Transverse colon (tissue), 4 donors: Measurements from ENCODE around the gene HNRNPA3. TPM values are rescaled to one million over a fixed set of nuclear protein-coding genes. Genes with fewer than 3 reads are reported as not detected.
A peak's percentile ranks its signal among the peaks of the same experiment; 100 is the strongest.

Experiments
- DNase-seq: peaks from one replicate; pipeline ENCODE4 v3.0.0-alpha.2; 2019
- H3K27ac ChIP-seq, 4 donors: fragments of 200-600 bp; sonication (generic); 2 replicates each; pipeline ENCODE4 v1.5.1; 2016 to 2018; ENCODE audit warnings: inconsistent platforms in 4 of 4
- H3K27me3 ChIP-seq: fragments of 200-600 bp; sonication (generic); 2 replicates; pipeline ENCODE4 v1.5.1; 2017; ENCODE audit warnings: inconsistent platforms
- H3K36me3 ChIP-seq, 4 donors: fragments of 200-600 bp; sonication (generic); 2 replicates each; pipeline ENCODE4 v1.5.1; 2017 to 2019; ENCODE audit warnings: inconsistent platforms in 4 of 4
- H3K4me1 ChIP-seq, 4 donors: fragments of 200-600 bp; sonication (generic); 2 replicates each; pipeline ENCODE4 v1.5.1; 2017 to 2020; ENCODE audit warnings: inconsistent platforms in 4 of 4
- H3K4me3 ChIP-seq, 4 donors: fragments of 200-600 bp; sonication (generic); 1 replicate in 1 of 4; 2 replicates in 3 of 4; pipeline versions ENCODE4 v1.5.1 to v1.6.1; 2017 to 2019; ENCODE audit warnings: inconsistent platforms in 4 of 4
- H3K9me3 ChIP-seq, 2 donors: fragments of 200-600 bp; sonication (generic); 2 replicates each; pipeline ENCODE4 v1.5.1; 2017 to 2019; ENCODE audit warnings: inconsistent platforms in 2 of 2
- CTCF ChIP-seq, 5 experiments: fragments of 200-600 bp in 3 of 5; fragments of 450-650 bp in 2 of 5; sonication (generic) in 3 of 5; IDR thresholded peaks; 1 replicate in 2 of 5; 2 replicates in 3 of 5; pipeline ENCODE4 v1.5.1; 2016 to 2017; ENCODE audit warnings: antibody characterized with exemption in 5 of 5, inconsistent platforms in 3 of 5, mild to moderate bottlenecking in 2 of 5, moderate library complexity in 1 of 5
- EP300 ChIP-seq: sonication (generic); formaldehyde crosslinking; IDR thresholded peaks from one replicate; pipeline ENCODE4 v1.6.1; 2017; ENCODE audit warnings: antibody characterized with exemption, low read depth
- POLR2A ChIP-seq: fragments of 450-650 bp; IDR thresholded peaks from one replicate; pipeline ENCODE4 v1.6.1; 2016; ENCODE audit warnings: antibody characterized with exemption, mild to moderate bottlenecking, moderate library complexity
- POLR2AphosphoS5 ChIP-seq, 3 donors: sonication (generic); formaldehyde crosslinking; IDR thresholded peaks; one replicate each; pipeline ENCODE4 v1.6.1; 2016; ENCODE audit warnings: antibody characterized with exemption in 3 of 3
- WGBS, 2 donors: methylation state at CpG; one replicate each; pipeline ENCODE4 v1.1.5; 2018; ENCODE audit warnings: low coverage in 1 of 2; 5-methylcytosine and 5-hydroxymethylcytosine counted together
- in situ Hi-C, 4 donors: fragments of 200-750 bp; cut with MboI; loops; one replicate each; pipeline versions ENCODE4 v1.15.0 to v1.15.1; 2017; ENCODE audit warnings: low sequenced_read_pairs in 3 of 4, low pct_ligation_motif_present in 1 of 4, low pct_unique_long_range_greater_than_20kb in 1 of 4
- intact Hi-C: fragments of 100-400 bp; cut with DNase I; formaldehyde crosslinking; loops from one replicate; pipeline ENCODE4 v1.15.1; 2023; ENCODE audit warnings: low total_unique reads
- total RNA-seq, 4 donors: library from RNA; depleted of rRNA; stranded (reverse); fragments of >200 nt; gene quantifications; one replicate each; pipeline ENCODE4 v1.1.0, GENCODE V29; 2016

The HNRNPA3 gene
- total RNA-seq, 4 donors from 2014 or later: 40.6 to 83.2 (median 57.4) TPM

DNA sequence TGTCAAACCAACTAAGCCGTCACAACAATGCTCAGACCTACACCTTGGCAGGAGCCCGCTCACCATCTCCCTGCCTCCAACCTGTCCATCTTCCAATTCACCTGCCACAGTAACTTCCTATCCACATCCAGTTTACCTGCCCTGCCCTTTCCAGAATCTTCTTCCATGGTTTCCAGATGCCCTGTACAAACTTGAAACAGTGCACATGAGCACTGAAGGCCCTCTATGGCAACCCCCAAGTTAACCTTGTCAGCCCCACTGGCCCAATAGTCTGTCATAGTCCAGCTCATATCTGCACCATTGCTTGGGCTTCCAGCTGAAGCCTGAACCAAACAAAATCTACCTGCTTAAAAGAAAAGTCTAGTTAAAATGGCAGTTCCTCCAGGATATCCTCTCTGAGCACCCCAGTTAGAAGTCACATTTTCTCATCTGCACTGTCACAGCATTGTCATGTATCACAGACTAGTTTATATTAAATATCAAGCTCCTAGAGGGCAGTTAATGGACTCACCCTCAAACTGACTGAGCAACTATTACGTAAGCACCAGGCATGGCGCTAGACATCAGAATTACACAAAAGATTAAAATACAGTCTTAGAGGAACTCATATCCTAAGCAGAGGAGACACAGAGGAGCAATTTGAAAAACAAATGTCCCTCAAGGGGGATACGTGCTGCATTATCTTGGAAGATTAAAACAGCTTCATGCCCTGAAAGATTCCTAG lies 40.4 kb downstream of the HNRNPA3 start:
- in situ Hi-C loops (no loop called here), intact Hi-C loops (no loop called here)
- no peak overlapping the region for H3K4me3 ChIP-seq
- no peaks in the 10 kb centered on the region for H3K36me3 ChIP-seq
- 86 to 89% methylated on average over 4 to 5 of the region's 5 CpGs for WGBS, 2 donors
- no peak for DNase-seq
- no peaks in the 10 kb centered on the region for H3K9me3 ChIP-seq
- TF ChIP-seq POLR2A (no peak), POLR2AphosphoS5 (IDR thresholded peaks at IDR 0.05) (no peak), EP300 (no peak), CTCF (IDR thresholded peaks at IDR 0.05) (no peak)
- H3K4me1 ChIP-seq: peaks cover 36 to 93% (median 76%) of the 10 kb centered on the region in 4 donors
- no peaks in the 10 kb centered on the region for H3K27me3 ChIP-seq
- H3K27ac ChIP-seq: peak overlapping the region; percentile 62 to 75 (median 70)

DNA sequence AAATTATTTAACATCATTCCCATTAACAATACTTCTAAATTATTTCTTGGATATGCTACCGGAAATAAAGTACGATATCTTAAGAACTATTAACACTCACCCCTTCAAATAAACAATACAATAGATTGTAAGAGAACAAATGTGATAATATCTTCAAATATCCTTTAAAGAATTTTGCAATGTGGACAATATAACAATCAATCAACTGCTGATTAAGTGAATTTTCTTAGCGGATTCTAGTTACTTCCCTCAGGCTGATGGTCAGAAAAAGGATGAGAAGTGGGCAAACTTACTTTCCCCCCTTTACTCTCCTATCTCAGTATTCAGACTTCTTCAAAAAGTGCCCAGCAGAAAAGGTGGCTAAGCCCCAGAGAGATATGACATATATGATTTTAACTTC lies 41.1 kb downstream of the HNRNPA3 start:
- intact Hi-C loops: no loop called here
- 56 to 69% methylated on average over 3 of the region's 3 CpGs for WGBS, 2 donors
- no peaks in the 10 kb centered on the region for H3K9me3 ChIP-seq
- in situ Hi-C loops: no loop called here
- no peaks in the 10 kb centered on the region for H3K36me3 ChIP-seq
- peak overlapping the region; percentile 64 to 72 (median 68) for H3K27ac ChIP-seq
- H3K4me3 ChIP-seq: no peak overlapping the region
- no peak for DNase-seq
- no peaks in the 10 kb centered on the region for H3K27me3 ChIP-seq
- H3K4me1 ChIP-seq: peaks cover 36 to 93% (median 71%) of the 10 kb centered on the region in 4 donors
- TF ChIP-seq POLR2A: no peak
- no peak for TF ChIP-seq CTCF (IDR thresholded peaks at IDR 0.05)
- no peak for TF ChIP-seq EP300
- no peak for TF ChIP-seq POLR2AphosphoS5 (IDR thresholded peaks at IDR 0.05)

DNA sequence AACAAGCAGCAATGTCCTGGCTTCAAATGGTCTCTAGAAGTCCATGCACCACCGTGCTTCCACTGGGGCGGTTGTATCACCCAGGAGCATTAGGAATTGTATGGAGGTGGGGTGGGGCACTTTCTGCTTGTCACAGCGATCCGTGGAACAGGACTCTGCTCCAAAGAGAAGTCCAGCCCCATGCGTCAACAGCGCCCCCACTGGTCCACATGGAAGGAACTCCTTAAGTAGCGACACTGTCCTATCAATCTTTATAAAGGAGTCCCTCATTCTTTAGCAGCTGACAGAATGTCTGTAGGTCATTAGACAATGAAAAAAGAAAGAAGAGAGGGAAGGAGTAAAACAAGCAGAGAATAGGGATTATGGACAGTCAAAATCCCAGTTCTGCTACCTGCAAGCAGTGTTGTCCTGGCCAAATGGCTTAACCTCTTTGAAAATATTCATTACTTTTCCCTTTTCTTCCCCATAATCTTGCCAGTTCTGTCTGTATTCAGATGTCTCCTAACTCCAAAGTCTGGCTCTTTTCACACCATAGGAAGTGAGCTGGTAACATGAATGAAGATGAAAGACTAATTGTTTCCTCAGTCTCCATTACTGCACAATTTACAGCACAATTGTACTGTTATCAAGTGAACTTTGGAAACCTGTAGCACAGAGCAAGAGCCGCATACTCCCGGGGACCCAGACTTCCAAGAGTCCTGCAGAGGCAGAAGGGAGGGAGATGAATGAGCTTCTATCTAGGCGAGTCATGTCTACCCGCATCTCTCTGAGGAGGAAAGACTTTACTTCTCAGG lies 42.0 kb downstream of the HNRNPA3 start:
- Histone ChIP-seq H3K4me3 (peak overlapping the region in 1 of 4 donors; percentile 13), H3K4me1 (peaks cover 36 to 93% (median 74%) of the 10 kb centered on the region in 4 donors), H3K9me3 (no peaks in the 10 kb centered on the region), H3K27ac (peak overlapping the region; percentile 58 to 69 (median 66)), H3K27me3 (no peaks in the 10 kb centered on the region), H3K36me3 (no peaks in the 10 kb centered on the region)
- in situ Hi-C loops (no loop called here), intact Hi-C loops (no loop called here)
- DNase-seq: peak; percentile 88
- no peak for TF ChIP-seq EP300
- TF ChIP-seq CTCF (IDR thresholded peaks at IDR 0.05): peak; percentile 40 to 76 (median 61)
- TF ChIP-seq POLR2AphosphoS5 (IDR thresholded peaks at IDR 0.05): peak in 1 of 3 donors; percentile 21
- TF ChIP-seq POLR2A: no peak
- WGBS, 2 donors: 37 to 40% methylated on average over 4 to 11 of the region's 11 CpGs

GRCh38 chr2:177255227-177255601 lies 42.6 kb downstream of the HNRNPA3 start:
- H3K4me1 ChIP-seq: peaks cover 39 to 95% (median 78%) of the 10 kb centered on the region in 4 donors
- peak overlapping the region; percentile 58 to 69 (median 66) for H3K27ac ChIP-seq
- no peaks in the 10 kb centered on the region for H3K27me3 ChIP-seq
- DNase-seq: no peak
- intact Hi-C loops (no loop called here), in situ Hi-C loops (no loop called here)
- H3K36me3 ChIP-seq: no peaks in the 10 kb centered on the region
- H3K4me3 ChIP-seq: peak overlapping the region in 1 of 4 donors; percentile 13
- TF ChIP-seq CTCF (IDR thresholded peaks at IDR 0.05) (no peak), EP300 (no peak), POLR2AphosphoS5 (IDR thresholded peaks at IDR 0.05) (no peak), POLR2A (no peak)
- H3K9me3 ChIP-seq: no peaks in the 10 kb centered on the region
- WGBS, 2 donors: 20 to 34% methylated on average over 2 of the region's 2 CpGs
